DND-41 (cell line): ENCODE data around the gene ERCC2.

Experiments
- ATAC-seq: fragments of 200-7000 bp; cut with Tn5 transposase; 3 replicates; pipeline ENCODE4 v1.9.1; 2021; ENCODE audit warnings: low read depth; ENCODE audit not compliant: insufficient read depth
- DNase-seq: peaks from one replicate; pipeline ENCODE4 v3.0.0-alpha.2; 2020
- H2AFZ ChIP-seq: 2 replicates; pipeline ENCODE4 v1.6.0; 2012; ENCODE audit warnings: low read depth, low read length
- H3K27ac ChIP-seq: 2 replicates; pipeline ENCODE4 v1.5.1; 2012; ENCODE audit warnings: low read length, inconsistent platforms
- H3K27me3 ChIP-seq: fragments of 200-600 bp; sonication (generic); 2 replicates; pipeline ENCODE4 v1.6.0; 2012; ENCODE audit warnings: low read length, mild to moderate bottlenecking, inconsistent platforms; ENCODE audit not compliant: insufficient read depth, poor library complexity
- H3K36me3 ChIP-seq: 2 replicates; pipeline ENCODE4 v1.5.1; 2012; ENCODE audit warnings: low read length, inconsistent platforms; ENCODE audit not compliant: insufficient read depth
- H3K4me1 ChIP-seq: 2 replicates; pipeline ENCODE4 v1.5.1; 2012; ENCODE audit warnings: mild to moderate bottlenecking, low read length; ENCODE audit not compliant: insufficient read depth
- H3K4me2 ChIP-seq: 2 replicates; pipeline ENCODE4 v1.6.0; 2012; ENCODE audit warnings: mild to moderate bottlenecking, moderate library complexity, low read length, inconsistent platforms; ENCODE audit not compliant: insufficient read depth
- H3K4me3 ChIP-seq, 2 experiments: fragments of 200-600 bp in 1 of 2; shearing (Covaris generic) in 1 of 2; 2 replicates each; pipeline ENCODE4 v1.5.1; 2012 to 2016; ENCODE audit warnings: inconsistent platforms in 2 of 2, low read length in 2 of 2, mild to moderate bottlenecking in 2 of 2, low read depth in 1 of 2, moderate library complexity in 1 of 2
- H3K79me2 ChIP-seq: 2 replicates; pipeline ENCODE4 v1.6.0; 2012; ENCODE audit warnings: low read length, inconsistent platforms; ENCODE audit not compliant: insufficient read depth
- H3K9ac ChIP-seq: 2 replicates; pipeline ENCODE4 v1.6.0; 2012; ENCODE audit warnings: low read depth, mild to moderate bottlenecking, inconsistent platforms, low read length, moderate library complexity
- H3K9me3 ChIP-seq: 2 replicates; pipeline ENCODE4 v1.5.1; 2012; ENCODE audit warnings: low read length, moderate library complexity, mild to moderate bottlenecking, inconsistent platforms; ENCODE audit not compliant: insufficient read depth, severe bottlenecking
- H4K20me1 ChIP-seq: 2 replicates; pipeline ENCODE4 v1.6.0; 2012; ENCODE audit warnings: low read length; ENCODE audit not compliant: insufficient read depth
- EZH2 ChIP-seq: IDR thresholded peaks from 3 replicates; pipeline ENCODE4 v1.6.1; 2012; ENCODE audit warnings: borderline replicate concordance, low read depth, mild to moderate bottlenecking, moderate library complexity, low read length, inconsistent platforms; ENCODE audit not compliant: severe bottlenecking
- TF ChIP-seq, protein P1 (sequence below): IDR thresholded peaks from 2 replicates; pipeline ENCODE4 v1.5.1; 2012; ENCODE audit warnings: borderline replicate concordance, low read length, moderate library complexity, mild to moderate bottlenecking; ENCODE audit not compliant: poor library complexity, severe bottlenecking; ENCODE audit errors: extremely low read depth

The ERCC2 gene

DNA sequence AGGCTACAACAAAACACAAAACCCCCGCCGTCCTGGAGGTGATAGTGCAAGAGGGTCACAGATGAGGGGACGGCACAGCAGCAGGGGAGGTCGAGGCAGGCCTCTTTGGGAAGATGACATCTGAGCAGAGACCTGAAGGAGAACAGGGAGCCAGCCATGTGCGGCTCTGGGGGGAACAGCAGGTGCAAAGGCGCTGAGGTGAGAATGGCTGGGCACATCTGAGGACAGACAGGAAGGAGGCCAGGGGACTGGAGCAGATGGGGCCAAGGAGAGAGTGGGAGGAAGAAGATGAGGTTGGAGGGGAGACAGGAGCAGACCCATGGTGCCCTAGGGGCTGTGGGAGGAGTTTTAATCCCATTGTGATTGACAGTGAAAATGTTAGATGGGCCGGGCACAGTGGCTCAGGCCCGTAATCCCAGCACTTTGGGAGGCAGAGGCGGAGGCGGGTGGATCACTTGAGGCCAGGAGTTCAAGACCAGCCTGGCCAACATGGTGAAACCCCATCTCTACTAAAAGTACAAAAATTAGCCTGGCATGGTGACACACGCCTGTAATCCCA is 45.9 kb downstream of the ERCC2 start:
- no peak for ATAC-seq
- no peak overlapping the region for H3K9ac ChIP-seq
- DNase-seq, result no peak

DNA sequence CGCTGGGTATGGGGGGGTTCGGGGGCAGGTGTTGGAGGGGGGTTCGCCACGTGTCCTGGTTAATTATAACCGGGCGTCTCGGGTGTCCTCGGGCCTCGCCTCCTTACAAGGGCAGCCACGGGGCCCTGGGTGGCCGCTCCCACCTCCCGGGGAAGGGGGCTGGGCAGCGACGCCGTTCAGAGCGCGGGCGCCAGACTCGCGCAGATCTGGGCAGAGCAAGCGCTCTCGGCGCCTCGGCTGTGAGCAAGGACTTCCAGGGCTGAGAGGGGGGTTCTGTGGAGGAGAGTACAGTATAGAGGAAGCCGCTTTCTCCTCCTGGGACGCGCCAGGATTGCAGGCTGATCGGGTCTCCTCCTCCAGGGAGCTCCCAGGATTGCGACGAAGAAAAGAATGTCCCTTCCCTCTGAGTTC is 46.7 kb downstream of the ERCC2 start:
- H3K4me2 ChIP-seq, result no peak overlapping the region
- no peak overlapping the region for H3K27ac ChIP-seq
- H3K9me3 ChIP-seq, result no peaks in the 10 kb centered on the region
- ATAC-seq (no peak), DNase-seq (no peak)
- H3K4me1 ChIP-seq, result 0 out of 2 replicates have a peak, but pooled peaks cover 4% of the 10 kb centered on the region
- no peak for TF ChIP-seq EZH2
- TF ChIP-seq, protein P1, sequence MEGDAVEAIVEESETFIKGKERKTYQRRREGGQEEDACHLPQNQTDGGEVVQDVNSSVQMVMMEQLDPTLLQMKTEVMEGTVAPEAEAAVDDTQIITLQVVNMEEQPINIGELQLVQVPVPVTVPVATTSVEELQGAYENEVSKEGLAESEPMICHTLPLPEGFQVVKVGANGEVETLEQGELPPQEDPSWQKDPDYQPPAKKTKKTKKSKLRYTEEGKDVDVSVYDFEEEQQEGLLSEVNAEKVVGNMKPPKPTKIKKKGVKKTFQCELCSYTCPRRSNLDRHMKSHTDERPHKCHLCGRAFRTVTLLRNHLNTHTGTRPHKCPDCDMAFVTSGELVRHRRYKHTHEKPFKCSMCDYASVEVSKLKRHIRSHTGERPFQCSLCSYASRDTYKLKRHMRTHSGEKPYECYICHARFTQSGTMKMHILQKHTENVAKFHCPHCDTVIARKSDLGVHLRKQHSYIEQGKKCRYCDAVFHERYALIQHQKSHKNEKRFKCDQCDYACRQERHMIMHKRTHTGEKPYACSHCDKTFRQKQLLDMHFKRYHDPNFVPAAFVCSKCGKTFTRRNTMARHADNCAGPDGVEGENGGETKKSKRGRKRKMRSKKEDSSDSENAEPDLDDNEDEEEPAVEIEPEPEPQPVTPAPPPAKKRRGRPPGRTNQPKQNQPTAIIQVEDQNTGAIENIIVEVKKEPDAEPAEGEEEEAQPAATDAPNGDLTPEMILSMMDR, result no peak
- H2AFZ ChIP-seq, result no peak overlapping the region
- no peaks in the 10 kb centered on the region for H3K27me3 ChIP-seq
- H3K4me3 ChIP-seq, result no peak overlapping the region
- no peaks in the 10 kb centered on the region for H4K20me1 ChIP-seq
- H3K36me3 ChIP-seq, result no peaks in the 10 kb centered on the region
- no peak overlapping the region for H3K9ac ChIP-seq
- H3K79me2 ChIP-seq, result no peaks in the 10 kb centered on the region

More for the DNA sequence above, 45.9 kb downstream of the ERCC2 start:
- Histone ChIP-seq H3K4me1 (0 out of 2 replicates have a peak, but pooled peaks cover 4% of the 10 kb centered on the region), H3K79me2 (no peaks in the 10 kb centered on the region), H3K36me3 (no peaks in the 10 kb centered on the region), H3K9me3 (no peaks in the 10 kb centered on the region), H3K4me2 (no peak overlapping the region), H3K27me3 (no peaks in the 10 kb centered on the region), H3K4me3 (no peak overlapping the region), H4K20me1 (no peaks in the 10 kb centered on the region), H3K27ac (no peak overlapping the region), H2AFZ (no peak overlapping the region)
- no peak for TF ChIP-seq EZH2
- TF ChIP-seq, protein P1, result no peak

DNA sequence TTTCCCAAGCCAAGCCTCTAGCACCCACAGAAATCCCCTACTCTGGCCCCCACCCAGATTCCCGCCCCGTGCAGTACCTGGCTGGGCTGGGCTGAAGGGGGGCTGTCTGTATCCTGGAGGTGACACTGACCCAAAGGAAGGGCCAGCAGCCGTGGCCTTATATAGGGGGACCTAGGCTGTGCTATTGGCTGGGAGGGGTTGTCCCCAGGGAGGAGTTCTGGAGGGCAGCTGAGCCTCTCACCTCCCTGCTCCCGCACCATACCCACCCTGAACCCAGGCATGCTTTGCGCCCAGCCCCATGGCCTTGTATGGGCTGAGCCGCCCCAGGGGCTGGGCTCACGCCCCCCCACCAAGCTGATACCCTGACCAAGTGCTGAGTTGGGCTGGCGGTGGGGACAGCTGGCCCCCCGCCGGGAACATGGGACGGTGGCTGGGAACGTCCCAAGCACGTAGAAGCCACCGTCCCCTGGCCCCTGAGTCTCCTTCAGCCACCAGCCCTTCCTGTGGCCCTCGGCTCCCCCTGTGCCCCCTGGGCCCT is 47.6 kb downstream of the ERCC2 start, which contains the start of gene CKM:
CKM (minus strand) TSS at position 132 of the 538 bp plus-strand sequence. CDS start 3,162 bp downstream, outside the sequence.
- DNase-seq, result no peak
- no peak within 1 kb of the TSS; the same call in 1 of the 2 replicates for H3K27ac ChIP-seq
- no peaks in the 10 kb centered on the region for H3K79me2 ChIP-seq
- H3K27me3 ChIP-seq, result no peaks in the 10 kb centered on the region
- no peak for TF ChIP-seq EZH2
- TF ChIP-seq, protein P1, result no peak
- H3K9ac ChIP-seq, result no peak within 1 kb of the TSS
- H3K4me3 ChIP-seq, result no peak within 1 kb of the TSS
- H3K4me1 ChIP-seq, result 0 out of 2 replicates have a peak, but pooled peaks cover 4% of the 10 kb centered on the region
- H4K20me1 ChIP-seq, result no peaks in the 10 kb centered on the region
- no peaks in the 10 kb centered on the region for H3K9me3 ChIP-seq
- H2AFZ ChIP-seq, result no peak within 1 kb of the TSS
- no peak within 1 kb of the TSS for H3K4me2 ChIP-seq
- no peak for ATAC-seq
- H3K36me3 ChIP-seq, result no peaks in the 10 kb centered on the region
